ENCODE data around the gene HMGN4. TPM values are rescaled to one million over a fixed set of nuclear protein-coding genes. Genes with fewer than 3 reads are reported as not detected.

The HMGN4 gene
- total and polyA plus RNA-seq, 2 of the 8 experiments (the other 6 are each of a cell fraction or from before 2014, with no cell fraction given), result 23.4 to 66.4 TPM

GRCh38 chr6:26531897-26532296 lies 6.3 kb upstream of the HMGN4 start (continued):
- TF ChIP-seq KDM4A (IDR thresholded peaks at IDR 0.05; ENCODE audit: low read depth, low read length, severe bottlenecking), result no peak
